ENCODE data around the gene ATPAF1. TPM values are rescaled to one million over a fixed set of nuclear protein-coding genes. Genes with fewer than 3 reads are reported as not detected.

ATPAF1 gene
- total and polyA plus RNA-seq, 9 of the 15 experiments (the other 6 are each of a cell fraction or from before 2014, with no cell fraction given): 6.3 to 56.2 (median 27.4) TPM

GRCh38 chr1:46638921-46639320 is 29.2 kb downstream of the ATPAF1 start:
- Histone ChIP-seq H3K27ac (ENCODE audit: extremely low read depth, low read depth, low read length) (no peak overlapping the region), H2AFZ (ENCODE audit: low read depth, low read length) (no peak overlapping the region), H3K79me2 (ENCODE audit: control insufficient read depth, insufficient read depth, low read length) (no peaks in the 10 kb centered on the region), H3K9ac (ENCODE audit: insufficient read depth in 1 of 2, low read depth in 2 of 2, low read length in 2 of 2) (no peak overlapping the region), H3K27me3 (ENCODE audit: control insufficient read depth in 2 of 2, insufficient read depth in 2 of 2, low read length in 2 of 2) (no peaks in the 10 kb centered on the region), H3K4me3 (no peak overlapping the region), H3K9me1 (ENCODE audit: control insufficient read depth, insufficient read depth, low read length) (no peaks in the 10 kb centered on the region), H3K36me3 (ENCODE audit: control insufficient read depth, insufficient read depth, low read length) (peaks cover 14% of the 10 kb centered on the region), H4K20me1 (replicated peaks; ENCODE audit: control insufficient read depth, insufficient read depth, low read length) (no peaks in the 10 kb centered on the region), H3K4me2 (ENCODE audit: insufficient read depth, low read length) (no peak overlapping the region), H3K9me3 (replicated peaks; ENCODE audit: control insufficient read depth, insufficient read depth, low read depth, low read length) (no peaks in the 10 kb centered on the region), H3K4me1 (replicated peaks in 1 of 2; ENCODE audit: control insufficient read depth in 2 of 2, insufficient read depth in 2 of 2, low read length in 2 of 2) (peaks cover 0 to 16% of the 10 kb centered on the region in 2 experiments; a peak in 3 of 5 replicates)
- ChIA-PET POLR2A (no interaction called here), CTCF (ENCODE audit: low intra/inter-chr PET ratio) (no interaction called here)
- ATAC-seq: no peak
- no TSS peak for BruUV-seq (replicated peaks)
- no peak for FAIRE-seq
- DNase-seq (ENCODE audit: extremely low read depth in 1 of 4, low spot score in 3 of 4): no peak
- TF ChIP-seq RFX1 (IDR thresholded peaks at IDR 0.05): no peak
- no peak for TF ChIP-seq ZBTB5 (IDR thresholded peaks at IDR 0.05)
- TF ChIP-seq NRF1 (conservative IDR thresholded peaks at IDR 0.05 in 1 of 2, IDR thresholded peaks at IDR 0.05 in 1 of 2): no peak
- no peak for TF ChIP-seq BDP1 (IDR thresholded peaks at IDR 0.05; ENCODE audit: insufficient read depth, insufficient read length)
- in situ Hi-C loops (cut with MboI) (no loop called here), intact Hi-C loops (cut with micrococcal nuclease) (no loop called here)

Data from K562 (cell line).